HL-60/S4 treated with retinoic acid at 250 ng/mL for 4 days and 3 days (cell line): Measurements from ENCODE around the gene ABCA5.

ENCODE experiments used
- in situ Hi-C: fragments of 300-500 bp; cut with MboI; formaldehyde crosslinking; loops from 2 replicates; pipeline ENCODE4 v1.7.0; 2022; ENCODE audit warnings: low sequenced_read_pairs

The ABCA5 gene

GRCh38 chr17:69269131-69269998 lies 57.6 kb downstream of the ABCA5 start:
- in situ Hi-C loops: no loop called here

- in situ Hi-C loops: no loop called here
These were observed 58.4 kb downstream of the ABCA5 start for GRCh38 chr17:69268543-69269014.

- in situ Hi-C loops: no loop called here
These were observed 59.7 kb downstream of the ABCA5 start for GRCh38 chr17:69267219-69267618.

GRCh38 chr17:69265873-69266272 lies 61.1 kb downstream of the ABCA5 start:
- in situ Hi-C loops: no loop called here

- in situ Hi-C loops: no loop called here
These were observed 72.7 kb downstream of the ABCA5 start for GRCh38 chr17:69254187-69254586.

- in situ Hi-C loops: no loop called here
These were observed 76.3 kb downstream of the ABCA5 start for GRCh38 chr17:69250641-69251040.

GRCh38 chr17:69246726-69247375 lies 80.1 kb downstream of the ABCA5 start:
- in situ Hi-C loops: loop anchor here (25.0 kb wide), 1 partner anchor 285 kb away; the partner anchor contains the start of gene ABCA8

- in situ Hi-C loops: loop anchor here (25.0 kb wide), 1 partner anchor 284 kb away; the partner anchor contains the start of gene ABCA8
These were observed 80.7 kb downstream of the ABCA5 start for GRCh38 chr17:69246202-69246601.

- in situ Hi-C loops: loop anchor here (25.0 kb wide), 1 partner anchor 283 kb away; the partner anchor contains the start of gene ABCA8
These were observed 81.3 kb downstream of the ABCA5 start for GRCh38 chr17:69245617-69246016.

- in situ Hi-C loops: loop anchor here (25.0 kb wide), 1 partner anchor 278 kb away; the partner anchor contains the start of gene ABCA8
These were observed 87.0 kb downstream of the ABCA5 start for GRCh38 chr17:69239611-69240600.

GRCh38 chr17:69236946-69237345 lies 90.0 kb downstream of the ABCA5 start:
- in situ Hi-C loops: loop anchor here (25.0 kb wide), 1 partner anchor 275 kb away; the partner anchor contains the start of gene ABCA8

- in situ Hi-C loops: loop anchor here (25.0 kb wide), 1 partner anchor 274 kb away; the partner anchor contains the start of gene ABCA8
These were observed 90.5 kb downstream of the ABCA5 start for GRCh38 chr17:69236464-69236863.

GRCh38 chr17:69235338-69236058 lies 91.4 kb downstream of the ABCA5 start:
- in situ Hi-C loops: loop anchor here (25.0 kb wide), 1 partner anchor 273 kb away; the partner anchor contains the start of gene ABCA8

GRCh38 chr17:69232650-69233049 lies 94.3 kb downstream of the ABCA5 start:
- in situ Hi-C loops: loop anchor here (25.0 kb wide), 1 partner anchor 270 kb away; the partner anchor contains the start of gene ABCA8

GRCh38 chr17:69231521-69231920 lies 95.4 kb downstream of the ABCA5 start:
- in situ Hi-C loops: loop anchor here (25.0 kb wide), 1 partner anchor 269 kb away; the partner anchor contains the start of gene ABCA8

GRCh38 chr17:69230939-69231338 lies 96.0 kb downstream of the ABCA5 start:
- in situ Hi-C loops: loop anchor here (25.0 kb wide), 1 partner anchor 269 kb away; the partner anchor contains the start of gene ABCA8

- in situ Hi-C loops: loop anchor here (5.0 to 25.0 kb wide), 2 partner anchors 266 to 451 kb away; partner anchors contain the start of gene ABCA8
These were observed 98.4 kb downstream of the ABCA5 start, which contains the start of gene ABCA10 for GRCh38 chr17:69228576-69228975. Gene ABCA10 (minus strand): TSS chr17:69228824. CDS start chr17:69225358, 3,466 bp downstream.

GRCh38 chr17:69228018-69228417 lies 98.9 kb downstream of the ABCA5 start:
- in situ Hi-C loops: loop anchor here (5.0 to 25.0 kb wide), 2 partner anchors 266 to 451 kb away; partner anchors contain the start of gene ABCA8

GRCh38 chr17:69227541-69227940 lies 99.4 kb downstream of the ABCA5 start:
- in situ Hi-C loops: loop anchor here (5.0 to 25.0 kb wide), 2 partner anchors 265 to 450 kb away; partner anchors contain the start of gene ABCA8
